GM12878 (cell line): ENCODE results near the gene MEIS2. TPM values are rescaled to one million over a fixed set of nuclear protein-coding genes. Genes with fewer than 3 reads are reported as not detected.

ENCODE experiments used
- ATAC-seq: fragments of 200-7000 bp; cut with Tn5 transposase; 3 replicates; pipeline ENCODE4 v1.9.1; 2020; ENCODE audit warnings: mild to moderate bottlenecking, moderate library complexity
- BruUV-seq: library from RNA; stranded (reverse); fragments of 400-500 nt; replicated peaks from 2 replicates; lab custom pipeline; 2021; lab: Mats Ljungman, UMichigan
- CTCF ChIA-PET: fragments of 300-600 bp; sonication (Branson Sonifier 250); formaldehyde crosslinking; extraction: SDS; loops from one replicate; lab custom pipeline; 2021; ENCODE audit warnings: inconsistent platforms; lab: Yijun Ruan, JAX
- POLR2A ChIA-PET: fragments of 350-600 bp; formaldehyde crosslinking; extraction: SDS; loops from one replicate; lab custom pipeline; 2021; ENCODE audit warnings: inconsistent platforms; lab: Charles Lee
- RAD21 ChIA-PET: fragments of 300-600 bp; sonication (Branson Sonifier 250); formaldehyde crosslinking; loops from one replicate; lab custom pipeline; 2023; ENCODE audit warnings: antibody characterized with exemption; ENCODE audit not compliant: unreplicated experiment; lab: Charles Lee
- SMC1A ChIA-PET: fragments of 300-600 bp; sonication (Branson Sonifier 250); formaldehyde crosslinking; loops from one replicate; lab custom pipeline; 2023; ENCODE audit not compliant: unreplicated experiment, uncharacterized antibody; lab: Charles Lee
- DNase-seq: peaks from one replicate; pipeline ENCODE4 v3.0.0-alpha.2; 2011; ENCODE audit warnings: low read depth, low spot score
- FAIRE-seq: peaks from 3 replicates; lab custom pipeline; 2011; peaks lifted over from hg19 to GRCh38; lab: Jason Lieb, UNC
- H2AFZ ChIP-seq: 2 replicates; pipeline ENCODE4 v1.6.0; 2011; ENCODE audit warnings: low read depth, low read length, control low read depth; ENCODE audit not compliant: control insufficient read depth
- H3K27ac ChIP-seq: 2 replicates; pipeline ENCODE4 v1.5.1; 2011; ENCODE audit warnings: control low read depth; ENCODE audit not compliant: control insufficient read depth, insufficient read depth
- H3K27me3 ChIP-seq, 2 experiments: replicated peaks in 1 of 2; 2 replicates each; pipeline versions ENCODE4 v1.6.0 to v1.6.1; 2011; ENCODE audit warnings: low read length in 1 of 2; ENCODE audit not compliant: control insufficient read depth in 2 of 2, insufficient read depth in 2 of 2
- H3K36me3 ChIP-seq, 2 experiments: 2 replicates each; pipeline ENCODE4 v1.5.1; 2011; ENCODE audit warnings: low read length in 1 of 2; ENCODE audit not compliant: control insufficient read depth in 2 of 2, insufficient read depth in 2 of 2
- H3K4me1 ChIP-seq: 2 replicates; pipeline ENCODE4 v1.6.1; 2011; ENCODE audit warnings: mild to moderate bottlenecking, low read length, moderate library complexity, mixed read lengths; ENCODE audit not compliant: control insufficient read depth, insufficient read depth
- H3K4me2 ChIP-seq: 2 replicates; pipeline ENCODE4 v1.6.0; 2011; ENCODE audit warnings: control low read depth; ENCODE audit not compliant: control insufficient read depth, insufficient read depth
- H3K4me3 ChIP-seq: fragments of 200-600 bp; sonication (generic); 2 replicates; pipeline ENCODE4 v1.5.1; 2016
- H3K79me2 ChIP-seq: 2 replicates; pipeline ENCODE4 v1.6.0; 2011; ENCODE audit warnings: low read length; ENCODE audit not compliant: control insufficient read depth, insufficient read depth
- H3K9ac ChIP-seq: 2 replicates; pipeline ENCODE4 v1.8.0; 2011; ENCODE audit warnings: low read length, control low read depth, mixed read lengths; ENCODE audit not compliant: control insufficient read depth, insufficient read depth
- H3K9me3 ChIP-seq: replicated peaks from 3 replicates; pipeline ENCODE4 v1.5.1; 2011; ENCODE audit warnings: mild to moderate bottlenecking, low read length; ENCODE audit not compliant: control insufficient read depth, insufficient read depth
- H4K20me1 ChIP-seq: 2 replicates; pipeline ENCODE4 v1.6.0; 2011; ENCODE audit not compliant: control insufficient read depth, insufficient read depth
- CREB1 ChIP-seq: IDR thresholded peaks from 2 replicates; pipeline ENCODE4 v1.6.1; 2012; ENCODE audit warnings: low read depth, mild to moderate bottlenecking, inconsistent platforms
- FOS ChIP-seq: IDR thresholded peaks from 3 replicates; pipeline ENCODE4 v1.6.1; 2011; ENCODE audit warnings: borderline replicate concordance; ENCODE audit not compliant: insufficient read length; ENCODE audit errors: extremely low read depth
- MYC ChIP-seq: IDR thresholded peaks from 2 replicates; pipeline ENCODE4 v1.6.1; 2011; ENCODE audit warnings: mild to moderate bottlenecking, low read length, moderate library complexity, inconsistent platforms; ENCODE audit not compliant: insufficient read depth, insufficient replicate concordance, insufficient read length, severe bottlenecking
- REST ChIP-seq: IDR thresholded peaks from 2 replicates; pipeline ENCODE4 v1.6.1; 2012; ENCODE audit warnings: mild to moderate bottlenecking, low read depth, low read length
- TAF1 ChIP-seq: IDR thresholded peaks from 2 replicates; pipeline ENCODE4 v1.6.1; 2011; ENCODE audit warnings: mild to moderate bottlenecking, low read depth, low read length, borderline replicate concordance
- TCF12 ChIP-seq: IDR thresholded peaks from 2 replicates; pipeline ENCODE4 v1.6.1; 2011; ENCODE audit warnings: low read depth, mild to moderate bottlenecking, low read length
- ZBED1 ChIP-seq: IDR thresholded peaks from 2 replicates; pipeline ENCODE4 v1.6.1; 2016; ENCODE audit warnings: borderline replicate concordance
- ZNF687 ChIP-seq: fragments of 450-650 bp; IDR thresholded peaks from 2 replicates; pipeline ENCODE4 v1.6.1; 2017; ENCODE audit warnings: mild to moderate bottlenecking, moderate library complexity
- WGBS: methylation state at CpG from one replicate; pipeline ENCODE4 v1.1.6; 2016; ENCODE audit warnings: low lambda C conversion rate; ENCODE audit not compliant: insufficient replicate concordance, insufficient coverage; ENCODE audit errors: missing lambda C conversion rate; 5-methylcytosine and 5-hydroxymethylcytosine counted together
- in situ Hi-C: fragments of 300-500 bp; cut with MboI; formaldehyde crosslinking; loops from 9 replicates; pipeline ENCODE4 v1.14.3; 2018; ENCODE audit warnings: mixed read lengths
- intact Hi-C: fragments of 100-400 bp; cut with micrococcal nuclease; formaldehyde crosslinking; loops from one replicate; pipeline ENCODE4 v1.14.2; 2022; ENCODE audit not compliant: unreplicated experiment
- polyA plus RNA-seq, 11 experiments: library from polyadenylated mRNA; depleted of rRNA in 4 of 11; unstranded in 6 of 11; stranded (reverse) in 5 of 11; fragments of >200 nt; fragmentation: Nextera tagmentation in 4 of 11; fragmentation: Illumina TruSeq in 1 of 11; extraction: Ambion mirVana in 4 of 11; extraction: Trizol in 1 of 11; gene quantifications; 1 replicate in 1 of 11; 2 replicates in 10 of 11; pipeline versions ENCODE4 v1.2.1 to v1.2.3, GENCODE V29; 2011 to 2016; ENCODE audit warnings: inconsistent platforms in 2 of 11, missing spikeins in 2 of 11, low read depth in 1 of 11
- total RNA-seq, 4 experiments: library from RNA; depleted of rRNA in 3 of 4; stranded (reverse); fragments of >200 nt in 3 of 4; fragmentation: Illumina TruSeq in 1 of 4; extraction: Trizol in 1 of 4; gene quantifications; 2 replicates each; pipeline versions ENCODE4 v1.2.1 to v1.2.3, GENCODE V29; 2013 to 2021

The MEIS2 gene
- total and polyA plus RNA-seq, 10 of the 15 experiments (the other 5 are each of a cell fraction or from before 2014, with no cell fraction given) = 9.2 to 54.0 (median 20.4) TPM

GRCh38 chr15:37108381-37109167 lies 8.2 kb upstream of the MEIS2 start (continued):
- no peak for TF ChIP-seq TCF12
- TF ChIP-seq TAF1 = no peak
- no peak for TF ChIP-seq FOS
- no peak for TF ChIP-seq ZNF687

DNA sequence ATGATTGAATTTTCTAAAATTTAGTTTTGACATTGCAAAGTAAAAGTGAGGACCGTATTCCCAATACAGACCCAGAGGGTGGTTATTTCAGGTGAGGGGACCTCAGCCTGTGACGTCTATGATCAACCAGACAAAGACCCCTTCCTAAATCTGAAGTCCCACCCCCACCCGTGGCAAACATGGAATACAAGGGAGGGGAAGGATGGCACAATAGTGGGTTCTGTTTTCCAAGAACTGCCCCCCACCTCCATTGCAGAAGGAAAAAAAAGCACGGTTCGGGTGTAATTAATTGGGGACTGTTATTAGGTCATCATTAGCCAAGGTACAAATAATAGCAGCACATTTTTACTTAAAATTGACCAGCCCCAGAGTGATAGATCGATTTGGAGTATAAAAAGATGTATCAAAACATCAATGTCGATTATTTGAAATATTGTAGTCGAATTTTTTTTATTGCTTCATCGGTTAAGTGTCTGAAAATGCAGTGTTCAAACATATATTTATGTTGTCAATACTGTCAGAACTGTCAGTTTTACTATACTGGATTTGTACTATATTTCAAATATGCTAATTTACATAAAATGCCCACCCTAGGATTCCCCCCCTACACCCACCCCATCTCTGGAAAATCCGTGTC lies 7.5 kb upstream of the MEIS2 start:
- ChIA-PET RAD21 (interaction anchor here (1.4 kb wide), 1 partner anchor 224 kb away, joined by 7 read pairs; no protein-coding TSS in a partner anchor), CTCF (interaction anchor here (0.8 to 5.2 kb wide), 6 partner anchors 215 to 611 kb away, joined by 3 to 66 read pairs (median 4); no protein-coding TSS in a partner anchor), SMC1A (interaction anchor here (1.4 to 12.8 kb wide), 4 partner anchors 16 to 773 kb away, joined by 3 to 130 read pairs (median 4); no protein-coding TSS in a partner anchor), POLR2A (interaction anchor here (0.6 kb wide), 2 partner anchors 78 to 515 kb away, joined by 3 to 4 read pairs; no protein-coding TSS in a partner anchor)
- H3K9me3 ChIP-seq = no peaks in the 10 kb centered on the region
- FAIRE-seq (no peak), DNase-seq (no peak), ATAC-seq (no peak)
- no peaks in the 10 kb centered on the region for H3K79me2 ChIP-seq
- no peak for TF ChIP-seq REST
- TF ChIP-seq MYC = no peak
- no peak for TF ChIP-seq CREB1
- no peak for TF ChIP-seq ZBED1
- no peak overlapping the region for H3K4me2 ChIP-seq
- BruUV-seq = no TSS peak
- H2AFZ ChIP-seq = no peak overlapping the region
- intact Hi-C loops (loop anchor here (2.0 to 10.0 kb wide), 3 partner anchors 297 to 1583 kb away; no protein-coding TSS in a partner anchor), in situ Hi-C loops (loop anchor here (10.0 kb wide), 1 partner anchor 613 kb away; no protein-coding TSS in a partner anchor)
- H3K9ac ChIP-seq = no peak overlapping the region
- no peaks in the 10 kb centered on the region for H4K20me1 ChIP-seq
- WGBS = 30% methylated on average over 10 of the region's 10 CpGs
- H3K27ac ChIP-seq = no peak overlapping the region
- no peak overlapping the region for H3K4me3 ChIP-seq
- H3K36me3 ChIP-seq = no peaks in the 10 kb centered on the region
- H3K27me3 ChIP-seq = peaks cover 3 to 29% of the 10 kb centered on the region in 2 experiments
- H3K4me1 ChIP-seq = no peaks in the 10 kb centered on the region; the same call in 1 of the 2 replicates
